Astrocyte of the spinal cord (primary cell): ENCODE results near the gene FBF1.

Experiments used
- DNase-seq: peaks from one replicate; pipeline ENCODE4 v3.0.0; 2011; ENCODE audit warnings: low read depth, low spot score
- H3K4me3 ChIP-seq: 2 replicates; pipeline ENCODE4 v1.5.1; 2011; ENCODE audit warnings: low read depth, mild to moderate bottlenecking, low read length, moderate library complexity
- in situ Hi-C: cut with HindIII; loops from 2 replicates; pipeline ENCODE4 v1.10.0; 2017; ENCODE audit warnings: low sequenced_read_pairs
- TF ChIP-seq, protein P1 (sequence below): IDR thresholded peaks from 2 replicates; pipeline ENCODE4 v1.5.1; 2012; ENCODE audit warnings: low read depth, mild to moderate bottlenecking, low read length, inconsistent platforms

The FBF1 gene

DNA sequence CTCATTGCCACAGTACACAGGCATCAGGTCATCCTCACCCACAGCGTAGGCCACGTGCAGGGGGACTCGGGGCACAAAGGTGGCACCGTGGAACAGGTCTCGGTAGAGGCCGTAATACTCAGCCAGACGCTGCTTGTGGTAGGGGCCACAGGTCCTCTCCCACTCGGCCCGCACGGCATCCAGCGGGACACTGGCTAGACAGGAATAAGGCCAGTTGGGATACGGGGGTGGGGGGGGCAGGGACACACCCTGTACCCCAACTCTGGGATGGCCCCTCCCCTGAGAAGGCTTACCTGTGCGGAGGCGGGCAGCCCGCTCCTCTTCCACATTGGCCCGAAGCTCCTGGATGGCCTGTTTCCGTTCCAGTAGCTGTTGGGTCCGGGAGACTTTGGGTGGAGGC is 39.1 kb downstream of the FBF1 start:
- TF ChIP-seq, protein P1, sequence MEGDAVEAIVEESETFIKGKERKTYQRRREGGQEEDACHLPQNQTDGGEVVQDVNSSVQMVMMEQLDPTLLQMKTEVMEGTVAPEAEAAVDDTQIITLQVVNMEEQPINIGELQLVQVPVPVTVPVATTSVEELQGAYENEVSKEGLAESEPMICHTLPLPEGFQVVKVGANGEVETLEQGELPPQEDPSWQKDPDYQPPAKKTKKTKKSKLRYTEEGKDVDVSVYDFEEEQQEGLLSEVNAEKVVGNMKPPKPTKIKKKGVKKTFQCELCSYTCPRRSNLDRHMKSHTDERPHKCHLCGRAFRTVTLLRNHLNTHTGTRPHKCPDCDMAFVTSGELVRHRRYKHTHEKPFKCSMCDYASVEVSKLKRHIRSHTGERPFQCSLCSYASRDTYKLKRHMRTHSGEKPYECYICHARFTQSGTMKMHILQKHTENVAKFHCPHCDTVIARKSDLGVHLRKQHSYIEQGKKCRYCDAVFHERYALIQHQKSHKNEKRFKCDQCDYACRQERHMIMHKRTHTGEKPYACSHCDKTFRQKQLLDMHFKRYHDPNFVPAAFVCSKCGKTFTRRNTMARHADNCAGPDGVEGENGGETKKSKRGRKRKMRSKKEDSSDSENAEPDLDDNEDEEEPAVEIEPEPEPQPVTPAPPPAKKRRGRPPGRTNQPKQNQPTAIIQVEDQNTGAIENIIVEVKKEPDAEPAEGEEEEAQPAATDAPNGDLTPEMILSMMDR = no peak
- in situ Hi-C loops = no loop called here
- no peak for DNase-seq
- no peak overlapping the region for H3K4me3 ChIP-seq

DNA sequence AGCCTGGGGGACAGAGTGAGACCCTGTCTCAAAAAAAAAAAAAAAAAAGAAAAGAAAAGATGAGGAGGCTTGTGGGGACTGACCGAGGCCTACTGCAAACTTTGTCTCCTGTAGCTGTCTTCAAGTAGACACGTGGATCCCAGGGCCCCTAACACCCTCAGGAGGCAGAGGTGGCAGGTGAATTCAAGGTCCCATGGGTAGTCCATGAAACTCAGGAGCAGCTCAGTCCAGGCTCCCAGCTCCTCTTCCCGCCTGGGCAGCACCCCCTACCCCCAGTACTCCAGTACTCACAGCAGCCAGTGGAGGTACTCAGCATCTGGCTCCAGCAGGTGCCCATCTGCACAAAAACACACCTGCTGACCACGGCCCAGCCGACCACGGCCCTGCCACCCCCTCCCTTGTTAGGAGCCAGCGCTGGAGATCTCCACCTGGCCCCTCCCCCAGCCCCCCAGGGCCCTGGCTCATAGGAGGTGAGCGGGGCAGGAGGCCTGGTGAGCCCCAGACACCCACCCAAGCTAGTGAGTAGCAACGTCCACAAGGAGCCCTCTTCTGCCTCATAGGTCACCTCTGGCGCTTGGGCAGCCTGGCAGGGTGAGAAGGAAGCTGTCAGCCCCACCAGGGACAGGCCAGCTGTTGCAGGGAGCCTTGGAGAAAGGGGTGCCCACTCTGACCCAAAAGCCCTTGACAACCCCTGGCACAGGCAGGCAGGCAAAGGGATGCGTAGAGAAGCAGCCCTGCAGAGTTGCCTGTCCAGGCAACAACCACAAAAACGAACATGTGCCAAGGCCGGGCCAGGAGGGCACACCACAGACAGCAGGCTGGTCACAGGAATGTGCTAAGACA is 39.9 kb downstream of the FBF1 start:
- in situ Hi-C loops = no loop called here
- no peak overlapping the region for H3K4me3 ChIP-seq
- TF ChIP-seq, protein P1 = no peak
- DNase-seq = no peak

DNA sequence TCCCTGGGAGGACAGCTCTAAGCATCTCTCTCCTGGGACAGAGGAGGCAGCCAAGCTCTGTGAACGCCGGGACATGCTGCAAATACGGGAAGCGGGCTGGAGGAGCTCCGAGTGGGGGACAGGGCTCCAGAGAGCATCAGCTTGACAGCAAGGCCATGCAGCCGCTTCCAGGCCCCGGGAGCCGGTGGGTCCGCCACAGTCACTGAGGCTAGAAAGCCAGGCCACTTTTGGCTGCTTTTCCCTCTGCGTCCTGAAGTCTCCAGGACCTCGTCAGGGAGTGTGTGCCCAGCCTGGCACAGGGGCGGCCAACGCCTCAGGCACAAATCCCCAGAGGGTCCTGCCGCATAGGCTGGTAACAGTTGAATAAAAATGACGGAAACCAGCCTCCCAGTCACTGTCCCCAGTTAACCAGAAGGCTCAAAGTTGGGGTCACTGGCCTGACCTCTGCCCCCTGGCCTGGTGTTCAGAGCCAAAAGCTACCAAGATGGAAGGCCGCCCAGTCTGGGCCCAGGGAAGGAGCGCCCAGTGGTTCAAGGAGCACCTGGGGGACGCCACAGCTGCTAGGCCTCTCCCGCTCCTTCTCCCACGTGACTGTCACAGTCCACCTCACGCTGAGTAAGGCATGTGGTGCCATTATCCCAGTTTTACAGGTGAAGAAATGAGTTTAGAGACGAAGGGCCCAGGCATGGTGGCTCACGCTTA is 40.9 kb downstream of the FBF1 start:
- TF ChIP-seq, protein P1 = no peak
- H3K4me3 ChIP-seq = no peak overlapping the region
- DNase-seq = no peak
- in situ Hi-C loops = no loop called here

DNA sequence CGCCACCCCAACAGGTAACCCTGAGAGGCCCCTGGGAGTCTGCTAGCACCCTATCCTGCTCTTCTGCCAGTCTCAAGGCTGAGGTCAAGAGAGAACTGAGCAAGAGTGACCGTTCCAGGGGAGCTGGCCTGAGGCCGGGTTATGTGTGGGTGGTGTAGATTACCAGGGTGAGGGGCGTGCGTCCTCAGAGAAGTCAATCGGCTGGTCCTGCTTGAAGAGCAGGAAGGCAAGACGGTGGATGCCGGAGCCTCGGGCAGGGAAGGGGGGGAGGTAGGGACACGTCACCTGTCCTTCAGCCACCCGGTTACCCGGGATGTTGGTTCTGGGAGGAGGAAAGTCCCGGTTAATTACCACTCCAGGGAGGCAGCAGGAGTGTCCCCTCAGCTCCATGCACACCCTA is 41.5 kb downstream of the FBF1 start:
- TF ChIP-seq, protein P1 = no peak
- in situ Hi-C loops = no loop called here
- no peak overlapping the region for H3K4me3 ChIP-seq
- DNase-seq = no peak

DNA sequence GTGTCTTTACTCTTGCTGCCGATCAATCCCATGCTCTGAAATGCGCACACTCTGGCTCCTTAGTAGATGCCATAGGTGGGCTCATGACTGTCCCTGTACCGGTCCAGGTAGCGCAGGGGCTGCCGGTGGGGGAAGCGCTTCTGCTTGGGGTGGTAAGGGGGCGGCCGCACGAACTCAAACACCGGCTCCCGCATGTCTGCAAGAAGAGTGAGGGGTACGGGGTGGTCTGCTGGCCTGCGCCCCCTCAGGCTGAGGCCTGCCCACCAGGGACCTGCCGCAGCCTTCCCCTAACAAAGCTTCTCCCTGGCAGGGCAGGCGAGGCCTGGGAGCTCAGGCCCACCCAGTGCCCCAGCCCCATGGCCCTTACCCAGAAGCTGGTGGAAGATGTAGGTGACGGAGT is 42.1 kb downstream of the FBF1 start:
- TF ChIP-seq, protein P1 = no peak
- no peak for DNase-seq
- no peak overlapping the region for H3K4me3 ChIP-seq
- in situ Hi-C loops = no loop called here

DNA sequence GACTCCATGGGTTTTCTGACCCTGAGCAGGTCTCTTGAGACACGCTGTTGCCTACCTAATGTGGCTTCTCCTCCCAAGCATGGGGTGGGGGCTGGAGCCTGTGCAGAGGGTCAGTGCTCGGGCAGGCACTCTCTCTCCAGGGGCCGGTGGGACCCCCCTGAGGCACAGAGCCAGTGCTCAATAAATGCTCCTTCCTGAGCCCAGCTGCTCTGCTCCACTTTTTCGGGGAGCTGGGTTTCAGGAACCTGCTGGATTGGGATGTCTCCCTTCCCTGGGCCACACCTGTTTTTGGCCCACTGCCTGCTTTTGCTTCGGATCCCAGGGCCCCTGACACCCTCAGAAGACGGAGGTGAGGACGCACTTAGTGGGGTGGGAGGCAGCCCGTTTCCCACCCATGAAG is 42.8 kb downstream of the FBF1 start:
- in situ Hi-C loops = no loop called here
- TF ChIP-seq, protein P1 = no peak
- no peak for DNase-seq
- H3K4me3 ChIP-seq = no peak overlapping the region
